BE2C (cell line): Measurements from ENCODE around the gene BAIAP2L2.
A peak's percentile ranks its signal among the peaks of the same experiment; 100 is the strongest.

Experiments used
- DNase-seq: peaks from one replicate; pipeline ENCODE4 v3.0.0-alpha.2; 2020
- H3K27me3 ChIP-seq: fragments of 250-450 bp; sonication (Bioruptor Pico); 2 replicates; pipeline ENCODE4 v1.5.1; 2020; ENCODE audit warnings: mild to moderate bottlenecking
- H3K36me3 ChIP-seq: fragments of 250-450 bp; sonication (Bioruptor Pico); 2 replicates; pipeline ENCODE4 v1.5.1; 2020; ENCODE audit warnings: mild to moderate bottlenecking
- H3K4me1 ChIP-seq: fragments of 250-450 bp; sonication (Bioruptor Pico); 2 replicates; pipeline ENCODE4 v1.5.1; 2020
- H3K4me3 ChIP-seq: 2 replicates; pipeline ENCODE4 v1.5.1; 2011; ENCODE audit warnings: low read depth, low read length
- H3K9me3 ChIP-seq: fragments of 250-450 bp; sonication (Bioruptor Pico); 2 replicates; pipeline ENCODE4 v1.5.1; 2020
- CTCF ChIP-seq: IDR thresholded peaks from 2 replicates; pipeline ENCODE4 v1.5.1; 2012; ENCODE audit warnings: mild to moderate bottlenecking, low read depth, low read length

BAIAP2L2 gene

GRCh38 chr22:38136607-38137006, 26.1 kb upstream of the BAIAP2L2 start:
- H3K4me3 ChIP-seq: no peak overlapping the region
- no peak for DNase-seq
- H3K27me3 ChIP-seq: no peaks in the 10 kb centered on the region
- H3K36me3 ChIP-seq: no peaks in the 10 kb centered on the region; the same call in none of the 2 replicates
- H3K4me1 ChIP-seq: peaks cover 6% of the 10 kb centered on the region
- TF ChIP-seq CTCF: no peak
- no peaks in the 10 kb centered on the region for H3K9me3 ChIP-seq

GRCh38 chr22:38135133-38135706, 24.7 kb upstream of the BAIAP2L2 start:
- H3K4me1 ChIP-seq: peaks cover 6% of the 10 kb centered on the region
- H3K27me3 ChIP-seq: no peaks in the 10 kb centered on the region
- no peaks in the 10 kb centered on the region for H3K9me3 ChIP-seq
- no peak for TF ChIP-seq CTCF
- H3K4me3 ChIP-seq: no peak overlapping the region
- DNase-seq: peak; percentile 67
- no peaks in the 10 kb centered on the region; the same call in none of the 2 replicates for H3K36me3 ChIP-seq

- no peak for TF ChIP-seq CTCF
- peaks cover 6% of the 10 kb centered on the region for H3K4me1 ChIP-seq
- no peak overlapping the region for H3K4me3 ChIP-seq
- no peak for DNase-seq
- no peaks in the 10 kb centered on the region for H3K9me3 ChIP-seq
- no peaks in the 10 kb centered on the region; the same call in none of the 2 replicates for H3K36me3 ChIP-seq
- H3K27me3 ChIP-seq: no peaks in the 10 kb centered on the region
Measured at GRCh38 chr22:38133331-38133730, 22.8 kb upstream of the BAIAP2L2 start.

GRCh38 chr22:38132794-38133193, 22.3 kb upstream of the BAIAP2L2 start:
- Histone ChIP-seq H3K9me3 (no peaks in the 10 kb centered on the region), H3K4me1 (peaks cover 6% of the 10 kb centered on the region), H3K27me3 (no peaks in the 10 kb centered on the region), H3K36me3 (no peaks in the 10 kb centered on the region; the same call in none of the 2 replicates), H3K4me3 (no peak overlapping the region)
- no peak for TF ChIP-seq CTCF
- DNase-seq: no peak

- DNase-seq: no peak
- no peaks in the 10 kb centered on the region for H3K9me3 ChIP-seq
- no peak for TF ChIP-seq CTCF
- no peaks in the 10 kb centered on the region; the same call in none of the 2 replicates for H3K36me3 ChIP-seq
- peaks cover 11% of the 10 kb centered on the region for H3K4me1 ChIP-seq
- no peak overlapping the region for H3K4me3 ChIP-seq
- no peaks in the 10 kb centered on the region for H3K27me3 ChIP-seq
Measured at GRCh38 chr22:38132136-38132535, 21.7 kb upstream of the BAIAP2L2 start.

- no peak for TF ChIP-seq CTCF
Measured at GRCh38 chr22:38131399-38131798, 20.9 kb upstream of the BAIAP2L2 start.

More at GRCh38 chr22:38131399-38131798, 20.9 kb upstream of the BAIAP2L2 start:
- no peak for DNase-seq
- Histone ChIP-seq H3K9me3 (no peaks in the 10 kb centered on the region), H3K27me3 (no peaks in the 10 kb centered on the region), H3K4me3 (no peak overlapping the region), H3K36me3 (no peaks in the 10 kb centered on the region; the same call in none of the 2 replicates), H3K4me1 (peaks cover 13% of the 10 kb centered on the region)
